RCC 7860 (cell line): ENCODE measurements around the gene CLCN6.

Experiments
- DNase-seq: peaks from one replicate; pipeline ENCODE4 v3.0.0-alpha.2; 2015; ENCODE audit warnings: low spot score
- FAIRE-seq: peaks from 2 replicates; lab custom pipeline; 2012; peaks lifted over from hg19 to GRCh38; lab: Jason Lieb, UNC

CLCN6 gene, protein sequence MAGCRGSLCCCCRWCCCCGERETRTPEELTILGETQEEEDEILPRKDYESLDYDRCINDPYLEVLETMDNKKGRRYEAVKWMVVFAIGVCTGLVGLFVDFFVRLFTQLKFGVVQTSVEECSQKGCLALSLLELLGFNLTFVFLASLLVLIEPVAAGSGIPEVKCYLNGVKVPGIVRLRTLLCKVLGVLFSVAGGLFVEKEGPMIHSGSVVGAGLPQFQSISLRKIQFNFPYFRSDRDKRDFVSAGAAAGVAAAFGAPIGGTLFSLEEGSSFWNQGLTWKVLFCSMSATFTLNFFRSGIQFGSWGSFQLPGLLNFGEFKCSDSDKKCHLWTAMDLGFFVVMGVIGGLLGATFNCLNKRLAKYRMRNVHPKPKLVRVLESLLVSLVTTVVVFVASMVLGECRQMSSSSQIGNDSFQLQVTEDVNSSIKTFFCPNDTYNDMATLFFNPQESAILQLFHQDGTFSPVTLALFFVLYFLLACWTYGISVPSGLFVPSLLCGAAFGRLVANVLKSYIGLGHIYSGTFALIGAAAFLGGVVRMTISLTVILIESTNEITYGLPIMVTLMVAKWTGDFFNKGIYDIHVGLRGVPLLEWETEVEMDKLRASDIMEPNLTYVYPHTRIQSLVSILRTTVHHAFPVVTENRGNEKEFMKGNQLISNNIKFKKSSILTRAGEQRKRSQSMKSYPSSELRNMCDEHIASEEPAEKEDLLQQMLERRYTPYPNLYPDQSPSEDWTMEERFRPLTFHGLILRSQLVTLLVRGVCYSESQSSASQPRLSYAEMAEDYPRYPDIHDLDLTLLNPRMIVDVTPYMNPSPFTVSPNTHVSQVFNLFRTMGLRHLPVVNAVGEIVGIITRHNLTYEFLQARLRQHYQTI

DNA sequence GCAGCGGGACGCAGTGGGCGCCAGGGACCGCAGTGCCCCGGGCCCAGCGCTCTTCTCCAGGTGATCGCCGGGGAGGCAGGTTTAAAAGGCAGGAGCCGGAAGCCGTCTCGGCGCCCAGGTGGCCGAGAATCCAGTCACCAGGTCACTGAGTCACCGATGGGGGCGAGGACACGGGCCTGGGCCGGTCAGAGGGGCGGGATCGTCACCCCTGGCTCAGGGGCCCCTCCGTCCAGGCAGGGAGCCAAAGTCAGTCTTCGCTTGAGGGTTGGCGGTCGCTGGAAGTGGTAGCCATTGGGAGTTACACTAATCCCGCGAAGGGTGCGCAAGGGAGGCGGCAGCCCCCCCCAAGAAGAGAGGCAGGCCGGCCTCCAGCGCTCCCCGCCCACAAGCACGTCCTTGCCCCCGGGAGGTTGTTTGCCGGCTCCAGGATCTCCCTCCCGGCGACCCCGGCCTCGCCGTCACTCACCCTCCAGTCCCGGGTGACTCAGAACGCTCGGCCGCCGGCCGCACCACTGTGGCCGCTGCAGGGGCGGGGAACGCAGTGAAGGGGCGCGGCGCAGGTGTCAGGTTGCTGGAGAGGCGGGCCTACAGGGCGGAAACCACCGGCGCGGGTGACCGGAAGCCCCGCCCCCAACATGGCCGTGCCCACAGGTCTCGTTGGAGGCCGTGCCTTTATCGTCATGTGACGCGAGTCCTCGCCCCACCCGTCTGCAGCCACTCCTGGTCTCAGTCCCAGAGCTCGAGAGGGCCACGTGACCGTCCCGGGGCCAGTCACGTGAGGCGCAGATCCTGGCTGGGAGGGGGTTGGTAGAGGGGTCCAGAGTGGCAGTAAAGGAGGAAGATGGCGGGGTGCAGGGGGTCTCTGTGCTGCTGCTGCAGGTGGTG lies at the start of gene CLCN6, which contains the start of gene MTHFR:
TSS of gene CLCN6 (plus strand) at position 770 of the 885 bp plus-strand sequence. CDS start at position 842, 72 bp downstream.
TSS of gene MTHFR (minus strand) at position 543 of the 885 bp plus-strand sequence. CDS start 2,848 bp downstream, outside the sequence.
- DNase-seq (peak; percentile 98), FAIRE-seq (peak; percentile 86)

DNA sequence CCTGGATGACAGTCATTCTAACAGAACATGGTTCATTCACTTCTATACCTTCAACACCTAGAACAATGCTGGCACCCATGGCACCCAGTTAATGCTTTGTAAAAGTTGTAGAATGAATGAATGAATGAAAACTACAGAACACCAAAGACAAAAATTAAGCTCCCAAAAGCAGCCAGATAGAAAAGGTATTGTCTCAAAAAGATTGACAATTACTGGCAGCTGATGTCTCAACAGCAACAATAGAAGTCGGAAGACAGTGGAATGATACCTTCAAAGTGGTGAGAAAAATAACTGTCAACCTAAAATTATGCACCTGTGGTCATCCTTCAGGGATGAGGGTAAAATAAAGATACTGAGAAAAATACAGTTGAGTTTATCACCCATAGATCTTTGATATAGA lies 48.9 kb upstream of the CLCN6 start:
- DNase-seq, result no peak
- no peak for FAIRE-seq

DNA sequence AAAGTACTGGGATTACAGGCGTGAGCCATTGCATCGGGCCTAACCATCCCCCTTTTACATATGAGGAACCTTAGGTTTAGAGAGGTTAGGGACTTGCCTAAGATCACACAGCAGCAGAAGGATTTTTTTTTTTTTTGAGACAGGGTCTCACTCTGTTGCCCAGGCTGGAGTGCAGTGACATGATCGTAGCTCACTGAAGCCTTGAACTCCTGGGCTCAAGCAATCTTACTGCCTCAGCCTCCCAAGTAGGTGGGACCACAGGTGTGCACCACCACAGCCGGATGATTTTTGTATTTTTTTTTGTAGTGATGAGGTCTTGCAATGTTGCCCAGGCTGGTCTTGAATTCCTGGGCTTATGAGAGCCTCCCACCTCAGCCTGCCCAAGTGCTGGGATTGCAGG lies 46.2 kb upstream of the CLCN6 start:
- DNase-seq, result no peak
- FAIRE-seq, result no peak

DNA sequence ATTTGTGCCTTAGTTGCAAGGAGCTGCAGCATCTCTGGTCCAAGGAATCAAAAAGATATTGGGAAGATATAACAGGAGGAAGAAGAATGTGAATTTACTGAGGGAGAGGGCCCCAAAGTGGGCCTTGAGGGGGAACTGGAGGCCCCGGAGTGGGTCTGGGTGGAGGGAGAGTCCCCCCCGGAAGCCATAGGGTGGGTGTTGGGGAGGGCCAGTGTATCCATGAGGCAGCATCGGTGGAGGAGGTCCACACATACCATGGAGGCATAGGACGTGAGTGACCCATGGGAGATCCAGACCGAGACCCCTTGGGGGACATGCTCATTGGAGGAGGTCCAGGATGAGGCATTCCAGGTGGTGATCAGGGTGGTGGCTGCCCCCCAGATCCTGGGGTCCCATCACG lies 44.7 kb upstream of the CLCN6 start:
- FAIRE-seq (no peak), DNase-seq (no peak)

DNA sequence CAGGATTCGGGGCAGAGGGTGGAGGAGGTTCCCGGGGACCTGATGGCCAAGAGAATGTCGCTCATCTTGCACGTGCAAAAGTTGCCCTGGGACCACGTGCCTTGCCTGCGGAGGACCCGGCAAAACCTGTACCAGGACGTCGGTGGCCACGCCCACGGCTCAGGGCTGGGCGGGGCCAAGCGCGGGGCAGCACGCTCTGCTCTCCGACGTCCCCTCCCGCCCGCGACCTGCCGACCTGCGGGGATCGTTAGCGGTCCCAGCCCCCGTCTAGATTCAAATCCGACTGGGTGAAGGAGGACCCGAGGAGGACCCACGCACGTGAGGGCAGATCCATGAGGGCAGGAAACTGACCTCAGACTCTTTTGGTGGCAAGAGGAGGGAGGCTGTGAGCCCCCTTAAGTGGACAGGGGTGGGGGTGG lies 44.0 kb upstream of the CLCN6 start, which contains the start of gene C1orf167:
TSS of gene C1orf167 (plus strand) at position 206 of the 419 bp plus-strand sequence. CDS start 2,208 bp downstream, outside the sequence.
- FAIRE-seq (no peak), DNase-seq (no peak)

DNA sequence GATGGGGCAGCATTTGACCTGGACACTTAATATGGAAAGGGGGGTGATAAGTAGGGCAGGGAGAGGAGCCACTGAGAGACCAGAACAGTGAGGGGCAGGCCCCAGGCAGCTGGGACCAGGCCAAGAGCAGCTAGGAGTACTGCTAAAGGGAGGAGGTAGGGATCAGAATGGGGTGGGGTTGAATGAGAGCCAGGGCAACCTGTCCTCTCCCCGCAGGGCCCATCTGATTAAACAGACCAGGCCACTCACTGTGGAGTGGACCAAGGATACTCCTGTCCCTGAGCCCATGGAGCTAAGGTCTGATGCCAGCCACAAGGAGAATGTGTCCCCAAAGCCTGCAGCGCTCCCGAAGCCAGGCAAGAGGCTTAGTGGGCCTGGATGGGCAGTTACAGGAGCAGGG lies 41.9 kb upstream of the CLCN6 start:
- DNase-seq (no peak), FAIRE-seq (no peak)

DNA sequence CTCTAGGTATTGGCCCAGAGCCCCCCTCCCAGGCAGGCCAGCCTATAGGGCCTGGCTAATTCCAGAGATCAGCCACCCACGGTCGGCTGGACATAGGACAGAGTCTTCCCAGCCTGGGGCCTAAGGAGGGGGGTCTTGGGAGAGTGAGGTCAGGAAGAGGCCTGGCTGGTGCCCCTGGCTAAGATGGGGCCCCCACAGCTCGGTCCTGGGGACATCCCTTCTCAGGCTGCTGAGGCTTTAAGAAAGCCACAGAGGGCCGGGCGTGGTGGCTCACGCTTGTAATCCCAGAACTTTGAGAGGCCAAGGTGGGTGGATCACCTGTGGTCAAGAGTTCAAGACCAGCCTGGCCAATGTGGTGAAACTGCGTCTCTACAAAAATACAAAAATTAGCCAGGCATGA lies 41.5 kb upstream of the CLCN6 start:
- DNase-seq, result no peak
- FAIRE-seq, result no peak

DNA sequence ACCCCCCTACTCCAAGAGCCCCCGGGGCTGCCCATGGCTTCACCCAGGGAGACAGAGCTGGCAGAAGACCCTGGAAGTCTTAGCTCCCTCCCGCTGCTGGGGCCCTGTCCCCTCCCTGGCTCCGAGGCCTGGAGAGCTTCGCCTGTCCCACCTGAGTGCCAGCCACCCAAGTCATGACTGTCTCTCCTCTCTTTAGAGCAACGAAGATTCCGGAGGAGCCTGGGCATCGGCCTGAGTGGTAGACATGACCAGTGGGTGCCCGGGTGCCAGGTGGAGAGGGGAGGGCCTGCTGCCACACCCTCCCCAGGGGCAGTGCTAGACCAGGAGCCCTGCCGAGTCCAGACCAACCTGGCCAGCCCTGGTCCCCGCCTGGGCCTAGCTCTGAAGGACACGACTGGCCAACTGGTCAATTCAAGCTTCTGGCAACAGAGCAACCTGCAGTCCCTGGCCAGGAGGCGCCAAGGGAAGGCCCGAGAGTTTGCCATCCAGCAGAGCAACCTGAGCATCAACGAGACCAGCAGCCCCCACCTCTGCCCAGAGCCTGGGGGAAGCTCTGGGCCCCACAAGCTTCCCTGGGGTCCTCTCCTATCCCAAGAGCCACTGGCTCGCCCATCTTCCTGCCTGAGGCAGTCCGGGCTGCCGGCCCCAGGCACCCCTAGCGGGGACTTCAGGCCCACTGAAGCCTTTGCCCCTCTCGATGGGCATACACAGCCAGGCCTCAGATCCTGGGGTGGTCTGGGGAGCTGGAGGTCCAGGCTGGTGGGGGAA lies 40.1 kb upstream of the CLCN6 start:
- FAIRE-seq (no peak), DNase-seq (no peak)

DNA sequence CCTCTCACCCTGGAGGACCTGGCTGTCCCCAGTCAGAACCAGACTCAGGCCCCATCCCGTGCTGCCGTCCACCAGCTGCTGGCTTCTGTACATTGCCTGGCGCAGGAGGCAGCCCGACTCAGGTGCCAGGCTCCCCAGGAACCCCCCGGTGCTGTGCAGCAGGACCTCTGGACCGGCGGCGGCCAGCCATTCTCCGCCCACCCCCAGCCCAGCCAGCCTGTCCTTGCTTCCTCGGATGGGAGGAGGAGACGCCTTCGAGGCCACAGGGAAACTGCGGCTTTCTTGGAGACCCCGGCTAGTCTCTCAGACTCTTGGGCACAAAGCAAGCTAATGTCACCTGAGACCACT lies 39.6 kb upstream of the CLCN6 start:
- DNase-seq (no peak), FAIRE-seq (no peak)

DNA sequence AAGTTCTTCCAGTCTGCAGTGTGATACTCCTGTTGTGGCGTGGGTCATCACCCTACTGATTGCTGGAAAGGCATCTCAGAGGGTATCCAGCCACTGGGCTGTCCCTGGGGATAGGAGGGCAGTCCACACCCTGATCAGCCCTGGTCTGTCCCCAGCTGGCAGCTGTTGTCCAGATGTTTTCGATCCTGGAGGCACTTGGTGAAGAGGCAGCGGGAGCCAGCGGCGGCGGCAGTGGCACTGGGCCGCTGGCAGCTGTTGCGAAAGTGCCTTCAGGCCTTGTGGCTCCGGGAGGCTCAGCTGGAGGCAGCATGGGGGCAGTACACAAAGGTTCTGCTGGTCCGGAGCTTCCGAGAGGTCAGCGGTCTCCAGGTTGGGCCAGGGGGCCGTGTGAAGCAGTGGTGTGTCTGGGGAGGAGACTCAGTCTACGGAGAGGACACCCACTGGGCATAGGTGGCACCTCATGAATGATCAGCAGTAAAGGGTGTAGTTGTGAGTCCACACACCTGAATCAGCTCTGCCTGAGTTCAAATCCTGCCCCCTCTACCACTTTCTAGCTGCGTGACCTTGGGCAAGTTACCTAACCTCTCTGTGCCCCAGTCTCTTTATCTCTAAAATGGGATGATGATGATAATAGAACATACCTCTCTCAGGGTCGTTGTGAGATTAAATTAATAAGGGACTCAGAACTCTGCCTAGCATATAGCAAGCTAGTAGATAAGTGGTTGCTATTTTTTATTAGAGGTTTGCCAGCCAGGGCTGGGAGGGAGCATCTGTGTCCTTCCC lies 37.9 kb upstream of the CLCN6 start:
- no peak for DNase-seq
- no peak for FAIRE-seq

DNA sequence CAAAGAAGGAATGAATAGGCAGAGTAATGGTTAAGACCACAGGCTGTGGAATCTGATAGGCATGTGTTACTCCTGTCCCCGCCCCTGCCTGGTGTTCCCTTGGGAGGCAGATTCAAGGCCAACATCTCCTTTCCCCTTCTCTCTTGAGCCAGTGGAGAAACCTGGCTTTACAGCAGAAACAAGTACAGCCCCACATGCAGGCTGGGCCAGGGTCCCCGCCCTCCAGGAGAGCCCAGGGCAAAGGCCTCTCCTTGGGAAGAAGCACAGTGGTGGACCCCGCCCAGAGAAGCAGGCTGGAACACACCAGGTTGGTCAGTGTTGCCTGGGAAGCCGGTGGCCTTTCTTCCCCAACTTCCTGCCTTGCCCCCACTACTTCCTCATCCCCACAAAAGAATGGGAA lies 37.2 kb upstream of the CLCN6 start:
- DNase-seq (no peak), FAIRE-seq (no peak)

DNA sequence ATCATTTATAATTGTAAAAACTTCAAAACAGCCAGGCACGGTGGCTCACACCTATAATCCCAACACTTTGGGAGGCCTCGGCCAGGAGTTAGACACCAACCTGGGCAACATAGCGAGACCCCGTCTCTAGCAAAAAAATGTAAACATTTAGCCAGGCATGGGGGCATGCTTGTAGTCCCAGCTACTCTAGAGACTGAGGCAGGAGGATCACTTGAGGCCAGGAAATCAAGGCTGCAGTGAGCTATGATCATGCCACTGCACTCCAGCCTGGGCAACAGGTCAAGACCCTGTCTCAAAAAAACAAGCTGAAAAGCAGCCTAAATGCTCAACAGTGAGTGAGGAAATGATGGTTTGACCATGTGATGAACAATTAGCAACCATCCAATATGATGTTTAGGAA lies 36.7 kb upstream of the CLCN6 start:
- no peak for FAIRE-seq
- no peak for DNase-seq

DNA sequence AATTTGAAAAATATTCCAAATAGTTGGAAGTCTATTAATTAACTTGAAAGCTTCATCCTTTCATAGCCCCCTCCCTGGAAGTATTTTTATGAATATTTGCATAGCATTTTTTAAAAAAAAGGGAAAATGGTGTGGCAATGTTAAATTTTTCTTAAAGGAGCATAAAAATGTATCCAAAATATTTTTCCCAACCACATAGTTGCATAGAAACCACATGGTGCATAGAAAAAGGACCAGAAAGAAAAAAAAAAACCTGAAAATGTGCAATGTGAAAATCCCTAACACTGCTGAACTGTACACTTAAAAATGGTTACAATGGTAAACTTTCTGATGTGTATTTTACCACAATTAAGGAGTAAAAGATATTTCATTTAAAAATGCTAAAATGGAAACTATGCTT lies 36.0 kb upstream of the CLCN6 start:
- DNase-seq (no peak), FAIRE-seq (no peak)

DNA sequence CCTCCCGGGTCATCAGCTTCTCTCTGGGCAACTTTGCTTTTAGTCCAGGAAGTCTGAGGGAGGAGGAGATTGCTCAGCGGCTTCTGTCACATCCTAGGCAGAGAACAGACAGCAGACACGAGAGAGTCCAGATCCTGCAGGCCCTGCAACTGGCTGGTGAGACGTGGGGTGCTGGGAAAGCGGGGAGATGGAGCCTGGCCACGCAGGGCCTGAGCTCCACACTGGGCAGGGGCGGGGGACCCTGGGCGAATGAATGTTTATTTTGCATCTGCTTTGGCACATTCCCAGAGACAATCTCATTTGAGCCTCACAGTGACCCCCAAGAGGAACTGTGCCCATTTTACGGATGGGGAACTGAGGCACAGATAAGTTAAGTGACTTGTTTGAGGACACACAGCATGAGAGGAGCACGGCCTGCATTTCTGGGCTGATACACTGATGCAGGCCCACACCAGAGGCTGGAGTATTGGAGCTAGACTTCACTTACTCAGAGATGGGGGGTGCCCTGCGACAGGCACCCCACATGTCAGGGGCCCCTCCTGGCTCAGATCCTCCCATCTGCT lies 34.4 kb upstream of the CLCN6 start:
- no peak for DNase-seq
- FAIRE-seq, result no peak

DNA sequence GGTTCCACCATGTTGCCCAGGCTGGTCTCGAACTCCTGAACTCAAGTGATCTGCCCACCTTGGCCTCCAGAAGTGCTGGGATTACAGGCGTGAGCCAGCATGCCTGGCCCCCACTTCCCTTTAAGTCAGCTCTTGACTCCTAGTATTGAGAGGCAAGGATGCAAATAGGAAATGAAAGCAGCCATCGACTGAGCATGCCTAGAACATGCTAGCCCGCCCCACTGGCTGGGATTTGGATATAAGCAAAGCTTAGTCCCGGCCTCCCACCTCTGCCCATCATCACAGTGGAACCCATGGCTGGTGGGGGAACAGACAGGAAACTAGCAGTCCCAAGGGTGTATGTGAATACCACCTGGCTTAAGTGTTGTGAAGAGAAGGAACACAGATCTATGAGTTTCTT lies 33.5 kb upstream of the CLCN6 start:
- DNase-seq, result no peak
- FAIRE-seq, result no peak

DNA sequence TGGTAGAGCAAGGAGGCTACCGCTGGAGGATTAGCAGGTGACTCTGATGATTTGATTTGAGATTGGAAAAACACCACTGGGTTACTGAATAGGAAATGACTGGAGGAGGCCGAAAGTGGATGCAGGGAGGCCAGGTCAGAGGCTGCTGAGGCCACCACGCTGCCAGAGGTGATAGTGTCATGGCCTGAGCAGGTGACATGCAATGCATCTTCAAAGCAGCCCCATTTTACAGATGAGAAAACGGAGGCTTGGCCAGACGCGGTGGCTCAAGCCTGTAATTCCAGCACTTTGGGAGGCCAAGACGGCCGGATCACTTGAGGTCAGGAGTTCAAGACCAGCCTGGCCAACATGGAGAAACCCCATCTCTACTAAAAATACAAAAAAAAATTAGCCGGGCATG lies 31.2 kb upstream of the CLCN6 start:
- DNase-seq (no peak), FAIRE-seq (no peak)

DNA sequence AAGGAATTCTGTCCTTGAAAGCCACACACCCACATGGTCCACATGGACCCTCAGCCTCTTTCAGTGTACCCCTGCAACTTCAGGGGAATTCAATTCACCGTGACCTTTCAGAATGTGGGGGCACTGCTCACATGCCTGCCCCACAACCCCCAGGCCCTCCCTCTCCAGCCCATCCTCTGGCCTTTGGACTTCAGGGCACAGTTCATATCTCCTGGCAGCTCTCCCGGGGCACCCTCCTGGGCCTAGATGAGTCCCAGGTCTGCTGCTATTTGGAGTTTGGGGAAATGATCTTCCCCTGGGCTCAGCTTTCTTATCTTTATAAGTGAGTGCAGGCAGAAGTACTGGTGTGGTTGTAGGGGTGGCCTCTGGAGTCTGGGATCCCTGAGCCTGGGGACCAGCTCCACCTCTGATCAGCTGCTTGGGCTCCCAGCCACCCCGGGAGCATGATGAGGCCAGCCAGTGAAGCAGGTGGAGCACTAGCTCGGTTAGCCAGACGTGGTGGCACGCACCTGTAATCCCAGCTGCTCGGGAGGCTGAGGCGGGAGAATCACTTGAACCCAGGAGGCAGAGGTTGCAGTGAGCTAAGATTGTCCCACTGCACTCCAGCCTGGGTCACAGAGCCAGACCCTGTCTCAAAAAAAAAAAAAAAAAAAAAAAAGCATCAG lies 28.2 kb upstream of the CLCN6 start:
- DNase-seq (no peak), FAIRE-seq (no peak)

DNA sequence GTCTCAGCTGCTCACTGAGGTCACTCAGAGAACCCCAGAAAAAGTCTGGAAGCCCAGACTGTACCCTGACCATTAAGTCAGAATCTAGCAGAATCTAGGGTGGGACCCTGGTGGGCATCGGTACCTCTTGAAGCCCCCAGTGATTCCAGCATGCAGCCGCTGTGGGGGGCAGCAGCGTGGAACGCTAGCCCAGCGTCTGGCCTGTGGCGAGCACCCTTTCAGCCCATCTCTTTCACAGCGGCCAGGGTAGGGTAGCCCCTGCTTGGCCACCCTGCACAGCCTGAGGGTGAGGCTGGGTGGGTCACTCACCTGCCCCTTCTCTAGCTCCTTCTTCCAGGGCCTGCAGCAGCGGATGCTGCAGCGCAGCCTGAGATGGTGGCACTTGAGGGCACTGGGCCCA lies 27.7 kb upstream of the CLCN6 start:
- DNase-seq, result no peak

More for the DNA sequence above, 27.7 kb upstream of the CLCN6 start:
- no peak for FAIRE-seq
